NOMO-1 (cell line): Measurements from ENCODE around the gene ADORA1.
A peak's percentile ranks its signal among the peaks of the same experiment; 100 is the strongest.

Source experiments
- DNase-seq, 2 experiments: peaks; one replicate each; lab custom pipeline; 2025; ENCODE audit not compliant: unreplicated experiment in 2 of 2; lab: John Stamatoyannopoulos, UW

ADORA1 gene

GRCh38 chr1:203127666-203128430, at the start of gene ADORA1:
TSS of gene ADORA1 (plus strand) at chr1:203127726. CDS start at chr1:203128842, 1,116 bp downstream.
- peak; percentile 48 to 58 for DNase-seq

- DNase-seq = no peak
These were observed 49.6 kb upstream of the ADORA1 start for GRCh38 chr1:203077956-203078355.

- DNase-seq = no peak
These were observed 49.0 kb upstream of the ADORA1 start for GRCh38 chr1:203078478-203078877.

- DNase-seq = no peak
These were observed 47.1 kb upstream of the ADORA1 start for GRCh38 chr1:203080456-203080855.

- no peak for DNase-seq
These were observed 45.9 kb upstream of the ADORA1 start for GRCh38 chr1:203081465-203082230.

- no peak for DNase-seq
These were observed 45.4 kb upstream of the ADORA1 start for GRCh38 chr1:203082231-203082505.

- peak; percentile 12 to 48 for DNase-seq
These were observed 44.7 kb upstream of the ADORA1 start for GRCh38 chr1:203082571-203083462.

GRCh38 chr1:203083463-203083921, 44.0 kb upstream of the ADORA1 start:
- no peak for DNase-seq

GRCh38 chr1:203084588-203085527, 42.7 kb upstream of the ADORA1 start:
- DNase-seq = no peak

- no peak for DNase-seq
These were observed 41.8 kb upstream of the ADORA1 start, which contains the start of gene MYOG for GRCh38 chr1:203085528-203086406. TSS of gene MYOG (minus strand) at chr1:203086012. CDS start at chr1:203085961, 51 bp downstream.

GRCh38 chr1:203086992-203087763, 40.3 kb upstream of the ADORA1 start:
- no peak for DNase-seq

- DNase-seq = no peak
These were observed 39.1 kb upstream of the ADORA1 start for GRCh38 chr1:203088441-203088840.

- no peak for DNase-seq
These were observed 38.4 kb upstream of the ADORA1 start for GRCh38 chr1:203089001-203089650.

- DNase-seq = no peak
These were observed 37.9 kb upstream of the ADORA1 start for GRCh38 chr1:203089651-203090045.

GRCh38 chr1:203090421-203091198, 36.9 kb upstream of the ADORA1 start:
- no peak for DNase-seq

GRCh38 chr1:203091199-203091477, 36.4 kb upstream of the ADORA1 start:
- DNase-seq = no peak

GRCh38 chr1:203091761-203092330, 35.7 kb upstream of the ADORA1 start:
- DNase-seq = no peak
